NK-92 (cell line): ENCODE measurements around the gene C13orf46.
"Not testable (repeated sequence)": the region's sequence is repeated elsewhere in the genome, so short reads cannot be mapped to it uniquely, and the experiment has no call there.

Experiments used
- DNase-seq: peaks from one replicate; lab custom pipeline; 2025; ENCODE audit not compliant: unreplicated experiment; lab: John Stamatoyannopoulos, UW

The C13orf46 gene

DNA sequence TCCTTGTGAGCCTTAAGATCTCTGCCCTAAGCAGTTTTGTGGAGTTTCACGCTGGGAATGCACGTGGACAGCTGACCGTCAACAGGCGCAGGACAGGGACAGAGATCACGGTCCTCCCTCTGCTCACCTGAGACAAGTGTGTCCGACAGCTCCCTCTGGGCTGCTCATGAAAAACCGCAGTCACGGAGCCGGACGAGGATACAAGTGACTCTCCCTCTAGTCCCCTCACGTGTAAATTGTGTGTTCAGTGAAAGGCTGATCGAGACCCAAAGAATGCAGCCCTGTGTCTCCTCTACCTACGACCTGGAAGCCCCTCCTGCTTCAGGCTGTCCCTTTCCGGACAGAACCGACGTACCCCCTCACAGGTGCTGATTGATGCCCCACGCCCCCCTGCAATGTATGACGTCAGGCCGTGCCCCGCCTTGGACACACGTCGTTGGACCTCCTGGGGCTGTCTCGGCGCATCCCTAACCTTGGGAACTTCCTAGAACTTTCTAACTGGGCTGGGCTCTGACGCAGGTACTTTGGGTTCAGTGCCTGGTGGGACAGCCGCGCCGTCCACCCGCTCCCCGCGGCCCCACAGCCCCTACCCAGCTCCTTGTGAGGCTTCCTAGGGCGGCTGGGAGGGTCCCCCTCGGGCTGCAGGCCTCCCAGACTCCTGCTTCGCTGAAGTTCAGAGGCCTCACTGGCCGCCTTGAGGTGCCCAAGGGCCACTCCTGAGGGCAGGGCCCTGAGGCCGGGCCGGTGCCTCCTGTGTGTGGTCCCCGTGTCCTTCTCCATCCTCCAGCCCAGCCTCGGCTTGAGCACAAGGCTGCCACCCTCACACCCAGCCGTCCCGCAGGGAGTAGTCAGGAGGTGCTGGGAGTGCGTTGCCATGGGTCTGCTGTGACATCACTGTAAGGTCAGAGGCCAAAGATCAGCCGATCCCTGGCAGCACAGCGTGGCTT is at the start of gene C13orf46:
Gene C13orf46, minus strand, starts transcription at position 859 of the 947 bp plus-strand sequence. Its CDS starts 79 bp downstream, at position 780.
- no peak for DNase-seq

DNA sequence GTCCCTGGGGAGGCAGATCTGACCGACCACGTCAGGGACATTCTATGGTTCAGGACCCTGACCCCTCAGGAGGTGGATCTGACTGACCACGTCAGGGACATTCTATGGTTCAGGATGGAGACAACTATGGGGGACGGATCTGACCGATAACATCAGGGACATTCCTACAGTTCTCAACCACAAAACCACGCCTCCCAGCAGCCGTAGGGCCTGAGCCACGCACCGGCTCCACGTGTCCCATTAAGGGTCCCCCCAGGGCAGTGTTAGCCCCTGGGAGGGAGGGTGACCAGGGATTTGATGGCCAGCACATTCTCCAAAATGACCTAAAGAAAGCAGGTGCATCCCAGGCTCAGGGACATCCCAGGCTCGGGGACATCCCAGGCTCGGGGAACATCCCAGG is 49.0 kb upstream of the C13orf46 start:
- DNase-seq, result no peak

DNA sequence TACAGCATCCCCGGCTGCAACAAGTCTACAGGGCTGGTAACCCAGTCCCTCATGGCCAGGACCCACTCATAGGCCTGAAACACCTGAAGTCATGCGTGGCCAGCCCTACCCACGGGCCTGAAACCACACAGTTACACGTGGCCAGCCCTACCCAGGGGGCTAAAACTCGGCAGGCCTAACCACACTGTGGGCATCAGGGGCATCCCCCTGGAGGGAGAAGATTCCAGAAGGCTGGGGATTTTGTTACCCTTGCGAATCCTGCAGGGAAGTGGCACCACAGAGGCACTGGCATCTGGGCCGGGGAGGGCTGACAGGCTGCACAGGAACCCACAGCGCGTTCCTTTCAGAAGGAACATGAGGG is 48.4 kb upstream of the C13orf46 start:
- no peak for DNase-seq

DNA sequence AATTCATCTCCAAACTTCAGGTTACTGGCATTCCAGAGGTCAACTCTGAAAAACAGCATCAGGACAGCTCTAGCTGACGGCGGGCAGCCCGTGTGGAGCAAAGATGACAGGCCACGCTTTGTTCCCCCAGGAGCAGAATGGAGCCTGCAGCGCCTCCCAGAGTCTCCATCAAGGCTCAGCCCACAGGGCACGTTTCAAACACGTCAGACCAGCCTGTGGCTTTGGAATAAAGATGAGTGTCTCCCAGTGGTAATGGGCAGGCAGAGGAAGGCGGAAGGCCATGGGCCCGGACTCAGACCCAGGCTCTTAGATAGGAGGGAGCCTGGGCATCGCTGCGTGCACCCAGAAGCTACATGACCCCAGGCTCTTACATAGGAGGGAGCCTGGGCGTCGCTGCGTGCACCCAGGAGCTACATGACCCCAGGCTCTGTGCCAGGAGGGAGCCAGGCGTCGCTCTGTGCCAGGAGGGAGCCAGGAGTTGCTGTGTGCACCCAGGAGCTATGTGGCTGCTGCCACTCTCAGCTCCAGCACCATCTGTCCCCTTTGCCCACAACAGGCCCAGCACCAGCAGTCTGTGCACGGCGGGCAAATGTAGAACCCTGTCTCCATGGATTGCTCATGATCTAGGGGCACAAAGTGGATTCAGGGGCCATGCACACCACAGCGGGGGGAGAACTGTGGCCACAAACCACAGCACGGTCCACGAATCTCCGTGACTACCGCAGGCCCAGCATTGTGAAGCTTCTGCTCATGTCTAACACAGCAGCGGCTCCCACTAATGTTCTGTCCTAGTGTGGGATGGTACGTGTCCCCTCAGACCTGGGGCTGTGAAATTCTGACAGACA is 47.8 kb upstream of the C13orf46 start:
- no peak for DNase-seq

DNA sequence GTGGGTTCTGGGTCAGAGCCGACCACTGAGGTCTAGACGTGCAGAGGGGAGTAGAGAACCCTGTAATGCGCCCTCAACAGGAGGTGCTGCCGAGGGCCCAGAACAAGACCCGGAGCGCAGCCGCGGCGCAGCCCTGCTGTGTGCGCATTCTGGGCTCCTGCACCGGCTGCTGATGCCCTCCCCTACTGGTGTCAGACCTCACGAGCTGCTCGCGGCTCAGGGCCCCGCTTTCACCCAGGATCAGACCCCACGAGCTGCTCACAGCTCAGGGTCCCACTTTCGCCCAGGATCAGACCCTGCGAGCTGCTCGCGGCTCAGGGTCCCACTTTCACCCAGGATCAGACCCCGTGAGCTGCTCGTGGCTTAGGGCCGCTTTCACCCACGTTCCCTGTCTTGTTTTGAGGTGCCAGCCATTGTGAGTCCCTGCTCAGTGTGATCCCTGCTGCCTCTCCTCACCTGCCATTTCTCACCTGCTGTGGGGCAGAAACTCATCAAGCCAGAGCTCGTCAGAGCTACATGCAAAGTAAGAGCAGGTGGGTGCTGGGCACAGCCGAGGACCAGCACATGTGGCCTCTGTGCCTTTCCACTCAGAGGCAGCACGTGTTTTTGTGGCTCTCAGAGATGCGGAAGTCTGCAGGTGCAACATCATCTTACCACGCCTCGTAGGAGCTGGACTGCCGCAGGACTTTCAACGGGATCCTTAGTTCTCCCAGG is 47.0 kb upstream of the C13orf46 start:
- DNase-seq, result no peak

DNA sequence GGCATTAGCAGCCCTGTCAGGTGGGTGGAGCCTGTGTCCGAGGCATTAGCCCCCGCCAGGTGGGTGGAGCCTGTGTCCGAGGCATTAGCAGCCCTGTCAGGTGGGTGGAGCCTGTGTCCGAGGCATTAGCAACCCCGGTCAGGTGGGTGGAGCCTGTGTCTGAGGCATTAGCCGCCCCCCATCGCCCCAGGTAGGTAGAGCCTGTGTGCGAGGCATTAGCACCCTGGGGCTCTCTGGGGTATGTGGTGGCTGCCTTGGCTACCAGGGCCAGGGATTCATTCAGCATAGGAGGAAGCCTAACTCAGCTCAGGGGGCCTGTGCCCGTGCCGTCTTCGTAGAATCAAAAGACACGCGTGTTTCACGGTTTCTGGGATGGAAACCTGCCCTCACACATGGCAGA is 46.3 kb upstream of the C13orf46 start:
- not testable (repeated sequence) for DNase-seq

DNA sequence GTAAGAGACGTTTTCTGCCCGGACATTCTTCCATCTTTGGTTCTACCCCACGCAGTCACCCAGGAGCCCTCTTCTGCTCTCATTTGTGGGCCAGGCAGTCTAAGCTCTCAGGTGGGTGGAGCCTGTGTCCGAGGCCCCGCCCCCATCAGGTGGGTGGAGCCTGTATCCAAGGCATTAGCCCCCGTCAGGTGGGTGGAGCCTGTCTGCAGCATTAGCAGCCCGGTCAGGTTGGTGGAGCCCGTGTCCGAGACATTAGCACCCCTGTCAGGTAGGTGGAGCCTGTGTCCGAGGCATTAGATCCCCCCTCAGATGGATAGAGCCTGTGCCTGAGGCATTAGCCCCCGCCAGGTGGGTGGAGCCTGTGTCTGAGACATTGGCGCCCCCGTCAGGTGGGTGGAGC is 45.5 kb upstream of the C13orf46 start:
- DNase-seq, result no peak

DNA sequence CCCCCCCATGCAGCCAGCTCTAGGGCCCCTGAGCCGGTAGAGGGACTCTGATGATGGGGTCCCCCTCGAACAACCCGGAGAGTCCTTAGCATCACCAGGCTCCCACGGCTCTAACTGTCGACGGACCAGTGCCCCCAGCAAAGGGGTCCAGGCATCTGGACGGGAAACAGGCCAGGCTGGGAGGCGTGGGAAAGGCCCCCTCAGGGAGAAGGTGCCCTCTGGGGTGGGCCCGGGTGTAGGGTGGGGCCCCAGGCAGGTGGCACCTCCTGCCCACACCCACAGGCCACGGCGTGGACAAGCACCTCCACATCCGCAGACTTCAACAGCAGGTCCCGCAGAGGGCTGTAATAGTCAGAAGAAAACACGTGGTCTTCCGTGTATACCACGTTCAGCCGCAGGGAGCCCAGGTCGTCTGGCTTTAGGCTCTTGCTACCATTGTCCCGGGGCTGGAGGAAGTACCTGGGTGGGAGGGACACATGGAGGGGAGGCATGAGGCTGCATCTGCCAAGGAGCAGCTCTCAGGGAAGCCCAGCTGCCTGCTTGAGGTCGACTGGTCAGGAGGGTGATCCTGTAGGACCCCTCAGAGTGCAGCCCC is 44.7 kb upstream of the C13orf46 start:
- DNase-seq, result no peak

DNA sequence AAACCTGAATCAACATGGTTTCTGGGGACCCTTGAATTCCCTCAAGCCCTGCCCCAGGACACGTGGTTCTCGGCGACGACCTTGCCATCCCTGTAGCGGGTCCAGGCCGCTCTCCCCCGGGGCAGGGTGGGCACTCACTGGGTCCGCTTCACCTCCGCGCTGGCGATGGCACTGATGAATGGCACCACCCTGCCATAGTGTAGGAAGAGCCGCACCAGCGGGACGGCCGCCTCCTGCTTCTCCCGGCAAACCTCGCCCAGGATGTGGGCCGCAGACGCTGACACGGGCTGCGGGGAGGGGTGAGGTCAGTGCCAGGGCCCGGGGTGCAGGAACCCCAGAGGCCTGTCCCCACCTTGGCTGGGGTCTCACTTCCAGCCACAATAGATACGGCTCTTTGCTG is 44.1 kb upstream of the C13orf46 start:
- DNase-seq, result no peak

DNA sequence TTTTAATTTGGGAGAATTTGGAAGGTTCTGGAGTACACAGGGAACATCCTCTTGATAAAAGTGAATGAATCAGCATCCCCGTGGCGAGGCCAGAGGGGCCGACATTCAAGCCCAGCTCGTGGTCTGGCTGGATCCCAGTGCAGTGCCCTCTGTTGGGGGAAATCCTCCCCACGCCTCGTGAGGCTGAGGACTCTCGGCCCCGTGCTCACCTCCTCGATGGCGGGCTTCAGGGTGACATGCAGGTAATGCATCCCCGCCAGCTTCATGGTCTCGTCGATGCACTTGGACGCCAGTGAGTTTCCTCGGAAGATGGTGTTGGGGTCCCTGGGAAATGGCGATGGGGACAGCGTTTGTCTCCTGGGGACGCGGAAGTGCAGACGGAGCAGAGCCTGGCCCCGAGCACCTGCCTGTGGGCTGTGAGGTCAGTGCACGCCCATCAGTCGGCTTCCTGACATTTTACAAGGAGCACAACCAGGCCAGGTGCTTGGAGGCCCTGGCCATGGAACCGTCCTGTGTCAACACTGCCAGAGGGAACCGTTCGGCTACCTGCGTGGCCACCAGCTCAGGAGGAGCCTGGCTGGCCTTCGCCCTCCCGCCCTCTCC is 43.3 kb upstream of the C13orf46 start:
- DNase-seq, result no peak

DNA sequence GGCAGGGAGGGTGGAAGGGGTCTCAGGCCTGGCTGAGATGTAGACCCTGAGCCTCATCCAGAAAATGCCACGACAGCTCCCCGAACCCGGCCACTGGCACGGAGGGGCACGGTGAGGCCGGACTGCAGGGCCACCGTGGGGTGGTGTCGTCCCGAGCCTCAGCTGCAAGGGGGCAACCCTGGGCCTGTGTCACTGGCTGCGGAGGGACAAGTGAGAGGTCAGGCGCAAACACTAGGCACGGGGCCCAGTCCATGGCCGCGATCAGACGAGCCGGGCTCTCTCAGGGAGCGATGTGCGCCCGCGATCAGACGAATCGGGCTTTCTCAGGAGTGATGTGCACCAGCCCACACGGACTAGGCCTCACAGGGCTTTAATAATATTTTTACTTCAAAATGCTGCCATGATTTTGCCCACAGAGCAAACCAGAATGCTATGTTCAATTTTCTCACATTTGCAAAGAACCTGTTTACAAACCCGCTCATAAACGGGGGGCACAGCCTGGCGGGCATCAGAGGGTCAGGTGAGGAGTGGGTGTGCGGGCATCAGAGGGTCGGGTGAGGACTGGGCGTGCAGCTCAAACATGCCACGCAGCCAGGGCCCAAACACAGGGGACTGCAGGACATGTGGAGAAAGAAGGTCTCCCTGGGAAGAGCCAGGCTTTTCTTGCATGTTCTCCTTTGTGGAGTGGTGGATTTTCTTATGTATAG is 42.6 kb upstream of the C13orf46 start:
- DNase-seq, result no peak

DNA sequence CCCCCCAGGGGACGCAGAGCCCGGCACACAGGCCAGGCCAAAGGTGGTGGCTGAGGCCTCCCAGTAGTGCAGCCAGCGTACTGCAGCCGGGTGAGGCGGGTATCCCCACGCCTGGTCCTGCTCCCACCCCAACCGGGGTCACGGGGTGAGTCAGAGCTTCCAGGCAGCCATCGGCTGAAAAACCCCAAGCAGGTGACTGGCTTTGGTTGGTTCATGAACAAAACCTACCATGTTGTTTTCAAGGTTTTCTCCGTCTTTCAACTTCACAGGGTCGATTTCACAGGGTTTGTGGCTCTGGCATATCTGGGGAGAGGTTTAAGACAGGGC is 42.1 kb upstream of the C13orf46 start:
- no peak for DNase-seq

DNA sequence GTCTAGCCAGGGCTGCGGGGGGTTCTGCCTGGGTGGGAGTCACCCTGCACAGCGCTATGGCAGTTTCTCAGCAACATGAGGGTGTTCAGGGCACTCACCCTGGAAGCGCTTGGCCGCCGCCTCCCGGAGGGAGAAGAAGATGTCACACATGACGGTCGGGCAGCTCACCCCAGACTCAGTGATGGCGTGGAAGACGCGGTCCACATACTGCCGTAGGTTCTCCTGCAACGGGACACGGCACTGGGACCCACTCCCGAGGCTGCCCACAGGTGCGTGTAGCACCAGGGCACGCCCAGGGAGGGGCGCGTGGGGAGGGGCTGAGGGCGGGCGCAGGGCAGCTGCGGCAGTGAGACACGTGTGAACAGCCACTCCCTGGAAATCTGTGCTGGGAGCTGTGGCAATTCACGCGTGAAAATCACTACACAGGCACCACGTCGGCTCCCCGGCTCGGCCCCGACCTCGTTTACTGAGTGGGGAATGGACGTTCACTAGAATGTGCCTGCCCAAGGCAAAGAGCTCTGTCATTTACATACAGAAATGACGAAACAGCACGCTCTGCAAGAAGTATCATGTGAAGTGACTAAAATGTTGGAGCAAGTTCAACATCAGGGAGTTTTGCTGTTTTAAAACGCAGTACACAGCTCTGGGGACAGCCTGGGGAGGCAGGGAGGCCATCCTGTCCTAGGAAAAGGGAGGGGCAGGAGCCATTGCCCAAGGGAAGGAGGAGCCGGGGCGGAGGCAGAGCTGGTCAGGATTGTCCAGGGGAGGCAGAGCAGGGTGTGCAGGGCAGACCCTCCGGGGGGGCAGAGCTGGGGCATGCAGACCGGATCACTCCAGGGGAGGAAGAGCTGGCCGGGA is 41.5 kb upstream of the C13orf46 start:
- DNase-seq, result no peak

DNA sequence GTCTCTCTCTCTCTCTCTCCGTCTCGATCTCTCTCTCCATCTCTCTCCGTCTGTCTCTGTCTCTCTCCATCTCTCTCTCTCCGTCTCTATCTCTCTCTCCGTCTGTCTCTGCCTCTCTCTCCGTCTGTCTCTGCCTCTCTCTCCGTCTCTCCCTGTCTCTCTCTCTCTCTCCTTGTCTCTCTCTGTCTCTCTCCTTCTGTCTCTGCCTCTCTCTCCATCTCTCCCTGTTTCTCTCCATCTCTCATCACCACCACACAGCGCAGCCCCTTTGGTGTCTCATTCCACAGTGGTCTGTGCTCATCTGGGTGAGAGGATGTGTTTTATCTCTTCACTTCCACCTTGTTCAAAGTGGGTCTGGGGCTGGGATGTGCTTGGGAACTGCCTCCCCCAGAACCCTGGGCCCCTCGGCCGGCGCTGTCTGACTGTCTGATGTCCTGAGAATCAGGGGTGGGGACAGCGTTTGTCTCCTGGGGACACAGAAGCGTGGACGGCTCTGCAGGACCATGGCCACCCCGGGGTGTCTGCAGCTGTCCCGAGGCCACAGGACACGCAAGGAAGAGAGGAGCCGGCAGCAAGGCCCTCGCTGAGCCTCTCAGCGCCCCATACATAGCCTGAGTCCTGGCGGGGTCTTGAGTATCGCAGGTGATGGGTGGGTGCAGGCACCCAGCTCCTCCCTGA is 40.2 kb upstream of the C13orf46 start:
- DNase-seq, result no peak

DNA sequence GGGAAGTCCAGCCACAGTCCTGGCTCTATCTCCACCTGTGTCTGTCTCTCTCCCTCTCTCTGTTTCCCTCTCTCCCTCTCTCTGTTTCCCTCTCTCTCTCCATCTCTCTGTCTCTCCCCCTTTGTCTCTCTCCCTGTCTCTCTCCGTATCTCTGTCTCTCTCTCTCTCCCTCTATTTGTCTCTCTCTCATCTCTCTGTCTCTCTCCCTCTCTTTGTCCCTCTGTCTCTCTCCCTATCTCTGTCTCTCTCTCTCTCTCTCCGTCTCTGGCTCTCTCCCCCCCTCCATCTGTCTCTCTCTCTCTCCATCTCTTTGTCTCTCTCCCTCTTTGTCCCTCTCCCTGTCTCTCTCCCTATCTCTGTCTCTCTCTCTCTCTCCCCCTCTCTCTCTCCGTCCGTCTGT is 39.5 kb upstream of the C13orf46 start:
- DNase-seq, result no peak

DNA sequence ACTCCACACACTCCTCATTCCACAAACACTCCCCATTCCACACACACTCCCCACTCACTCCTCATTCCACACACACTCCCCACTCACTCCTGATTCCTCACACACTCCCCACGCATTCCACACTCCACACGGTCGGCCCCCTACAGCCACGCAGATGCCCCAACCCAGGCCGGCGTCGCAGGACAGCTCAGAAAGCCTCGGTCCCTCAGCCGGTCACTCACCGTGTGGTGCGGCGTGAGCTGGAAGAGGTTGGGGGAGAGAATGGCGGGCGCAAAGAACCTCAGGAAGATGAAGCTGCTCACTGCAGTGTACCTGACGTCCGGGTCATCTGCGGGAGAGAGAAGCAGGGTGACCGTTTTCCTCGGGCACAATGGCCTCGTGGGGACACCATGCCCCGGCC is 39.0 kb upstream of the C13orf46 start:
- DNase-seq, result no peak

DNA sequence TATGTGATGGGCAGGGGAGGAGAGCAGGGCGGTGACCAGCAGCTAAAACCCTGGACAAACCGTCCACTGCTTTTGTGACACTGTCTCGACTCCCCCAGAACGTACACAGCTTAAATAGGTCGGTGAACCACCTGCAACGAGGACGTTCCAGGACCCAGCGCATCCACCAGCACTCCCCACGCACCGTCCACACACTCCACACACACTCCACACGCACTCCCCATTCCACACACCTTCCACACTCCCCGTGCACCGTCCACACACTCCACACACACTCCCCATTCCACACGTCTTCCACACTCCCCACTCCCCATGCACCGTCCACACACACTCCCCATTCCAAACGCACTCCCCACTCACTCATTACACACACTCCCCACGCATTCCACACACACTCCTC is 38.3 kb upstream of the C13orf46 start:
- no peak for DNase-seq

DNA sequence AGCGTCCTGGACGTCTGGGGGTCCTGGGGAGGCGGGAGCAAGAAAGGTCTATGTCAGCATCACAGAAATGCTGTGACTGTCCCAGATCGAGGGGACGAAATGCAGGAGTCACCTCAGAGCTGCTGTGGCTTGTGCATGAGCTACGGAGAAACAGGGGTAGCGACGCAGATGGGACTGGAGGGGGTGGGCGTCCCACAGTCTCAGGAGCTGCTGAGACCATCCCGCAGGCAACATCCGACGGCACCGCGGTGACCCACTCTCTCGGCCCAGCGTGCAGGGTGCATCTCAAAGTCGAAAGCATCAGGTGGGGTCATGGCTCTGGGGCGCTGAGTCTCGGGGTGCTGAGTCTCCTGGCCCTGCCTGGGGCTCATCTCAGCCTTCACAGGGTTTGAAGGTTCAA is 37.4 kb upstream of the C13orf46 start:
- no peak for DNase-seq
